ENCODE data around the gene OR52E2. TPM values are rescaled to one million over a fixed set of nuclear protein-coding genes. Genes with fewer than 3 reads are reported as not detected.
"Not testable (repeated sequence)": the region's sequence is repeated elsewhere in the genome, so short reads cannot be mapped to it uniquely, and the experiment has no call there.

OR52E2 gene
- total and polyA plus RNA-seq, 5 donors: not detected

GRCh38 chr11:5065027-5065426, 5.6 kb upstream of the OR52E2 start:
- WGBS: 9% methylated on average over 1 of the region's 1 CpG
- no peak for DNase-seq
- no peak overlapping the region for H3K4me3 ChIP-seq (ENCODE audit: low read length)
- H3K27ac ChIP-seq (ENCODE audit: low read length): no peak overlapping the region
- no peaks in the 10 kb centered on the region for H3K27me3 ChIP-seq (ENCODE audit: control insufficient read depth, insufficient read depth)
- H3K4me1 ChIP-seq (ENCODE audit: control insufficient read depth, insufficient read depth, low read length): no peaks in the 10 kb centered on the region
- ATAC-seq: no peak
- no peaks in the 10 kb centered on the region for H3K9me3 ChIP-seq (ENCODE audit: control insufficient read depth, low read length)
- intact Hi-C loops (cut with DNase I): no loop called here

- H3K9me3 ChIP-seq (ENCODE audit: control insufficient read depth, low read length); H3K27me3 ChIP-seq (ENCODE audit: control insufficient read depth, insufficient read depth); intact Hi-C loops (cut with DNase I); H3K4me3 ChIP-seq (ENCODE audit: low read length); ATAC-seq; H3K27ac ChIP-seq (ENCODE audit: low read length); H3K4me1 ChIP-seq (ENCODE audit: control insufficient read depth, insufficient read depth, low read length); DNase-seq: not testable (repeated sequence)
- WGBS: 66% methylated on average over 5 of the region's 5 CpGs
These were observed 748 bp downstream of the OR52E2 start for GRCh38 chr11:5058679-5059078.

- 75% methylated on average over 15 of the region's 15 CpGs for WGBS
- H3K27ac ChIP-seq (ENCODE audit: low read length): no peak overlapping the region
- ATAC-seq: no peak
- H3K4me1 ChIP-seq (ENCODE audit: control insufficient read depth, insufficient read depth, low read length): no peaks in the 10 kb centered on the region
- intact Hi-C loops (cut with DNase I): no loop called here
- H3K4me3 ChIP-seq (ENCODE audit: low read length): no peak overlapping the region
- H3K9me3 ChIP-seq (ENCODE audit: control insufficient read depth, low read length): no peaks in the 10 kb centered on the region
- no peak for DNase-seq
- H3K27me3 ChIP-seq (ENCODE audit: control insufficient read depth, insufficient read depth): no peaks in the 10 kb centered on the region
These were observed 12.6 kb downstream of the OR52E2 start for GRCh38 chr11:5046754-5047330.

- Histone ChIP-seq H3K4me3 (ENCODE audit: low read length) (no peak within 1 kb of the TSS), H3K4me1 (ENCODE audit: control insufficient read depth, insufficient read depth, low read length) (no peaks in the 10 kb centered on the region), H3K27me3 (ENCODE audit: control insufficient read depth, insufficient read depth) (no peaks in the 10 kb centered on the region), H3K27ac (ENCODE audit: low read length) (no peak within 1 kb of the TSS), H3K9me3 (ENCODE audit: control insufficient read depth, low read length) (no peaks in the 10 kb centered on the region)
- DNase-seq (no peak), ATAC-seq (no peak)
- intact Hi-C loops (cut with DNase I): no loop called here
- 76% methylated on average over 1 of the region's 1 CpG for WGBS
These were observed 13.2 kb downstream of the OR52E2 start, which contains the start of gene OR52J3 for GRCh38 chr11:5046226-5046625. OR52J3 (plus strand) TSS chr11:5046526; CDS start chr11:5046526, 0 bp downstream.

- 51% methylated on average over 2 of the region's 2 CpGs for WGBS
- intact Hi-C loops (cut with DNase I): no loop called here
- ATAC-seq (no peak), DNase-seq (no peak)
- Histone ChIP-seq H3K27me3 (ENCODE audit: control insufficient read depth, insufficient read depth) (no peaks in the 10 kb centered on the region), H3K27ac (ENCODE audit: low read length) (no peak overlapping the region), H3K9me3 (ENCODE audit: control insufficient read depth, low read length) (no peaks in the 10 kb centered on the region), H3K4me3 (ENCODE audit: low read length) (no peak overlapping the region), H3K4me1 (ENCODE audit: control insufficient read depth, insufficient read depth, low read length) (no peaks in the 10 kb centered on the region)
These were observed 16.0 kb downstream of the OR52E2 start for GRCh38 chr11:5043380-5043779.

GRCh38 chr11:5042091-5042490, 17.3 kb downstream of the OR52E2 start:
- H3K4me1 ChIP-seq (ENCODE audit: control insufficient read depth, insufficient read depth, low read length): no peaks in the 10 kb centered on the region
- H3K27ac ChIP-seq (ENCODE audit: low read length): no peak overlapping the region
- WGBS: 86% methylated on average over 3 of the region's 3 CpGs
- no peak for ATAC-seq
- no peaks in the 10 kb centered on the region for H3K27me3 ChIP-seq (ENCODE audit: control insufficient read depth, insufficient read depth)
- no peak overlapping the region for H3K4me3 ChIP-seq (ENCODE audit: low read length)
- intact Hi-C loops (cut with DNase I): no loop called here
- no peaks in the 10 kb centered on the region for H3K9me3 ChIP-seq (ENCODE audit: control insufficient read depth, low read length)
- no peak for DNase-seq

GRCh38 chr11:5040876-5041275, 18.6 kb downstream of the OR52E2 start:
- WGBS: 49% methylated on average over 4 of the region's 4 CpGs
- no peaks in the 10 kb centered on the region for H3K9me3 ChIP-seq (ENCODE audit: control insufficient read depth, low read length)

GRCh38 chr11:5038341-5038740, 21.1 kb downstream of the OR52E2 start:
- Histone ChIP-seq H3K9me3 (ENCODE audit: control insufficient read depth, low read length) (no peaks in the 10 kb centered on the region), H3K27ac (ENCODE audit: low read length) (no peak overlapping the region), H3K27me3 (ENCODE audit: control insufficient read depth, insufficient read depth) (no peaks in the 10 kb centered on the region), H3K4me3 (ENCODE audit: low read length) (no peak overlapping the region), H3K4me1 (ENCODE audit: control insufficient read depth, insufficient read depth, low read length) (no peaks in the 10 kb centered on the region)
- ATAC-seq: no peak
- WGBS: 68% methylated on average over 1 of the region's 1 CpG
- DNase-seq: no peak
- intact Hi-C loops (cut with DNase I): no loop called here

More at GRCh38 chr11:5040876-5041275, 18.6 kb downstream of the OR52E2 start:
- Histone ChIP-seq H3K27ac (ENCODE audit: low read length) (no peak overlapping the region), H3K27me3 (ENCODE audit: control insufficient read depth, insufficient read depth) (no peaks in the 10 kb centered on the region), H3K4me3 (ENCODE audit: low read length) (no peak overlapping the region), H3K4me1 (ENCODE audit: control insufficient read depth, insufficient read depth, low read length) (no peaks in the 10 kb centered on the region)
- DNase-seq: no peak
- intact Hi-C loops (cut with DNase I): no loop called here
- ATAC-seq: no peak

- intact Hi-C loops (cut with DNase I): no loop called here
- Histone ChIP-seq H3K4me1 (ENCODE audit: control insufficient read depth, insufficient read depth, low read length) (no peaks in the 10 kb centered on the region), H3K27me3 (ENCODE audit: control insufficient read depth, insufficient read depth) (no peaks in the 10 kb centered on the region), H3K9me3 (ENCODE audit: control insufficient read depth, low read length) (no peaks in the 10 kb centered on the region), H3K4me3 (ENCODE audit: low read length) (no peak overlapping the region), H3K27ac (ENCODE audit: low read length) (no peak overlapping the region)
- DNase-seq: no peak
- no peak for ATAC-seq
- 36% methylated on average over 2 of the region's 2 CpGs for WGBS
These were observed 21.5 kb downstream of the OR52E2 start for GRCh38 chr11:5037926-5038325.

- no peaks in the 10 kb centered on the region for H3K27me3 ChIP-seq (ENCODE audit: control insufficient read depth, insufficient read depth)
- no peaks in the 10 kb centered on the region for H3K4me1 ChIP-seq (ENCODE audit: control insufficient read depth, insufficient read depth, low read length)
- H3K4me3 ChIP-seq (ENCODE audit: low read length): no peak overlapping the region
- no peaks in the 10 kb centered on the region for H3K9me3 ChIP-seq (ENCODE audit: control insufficient read depth, low read length)
- ATAC-seq (no peak), DNase-seq (no peak)
- WGBS: 76% methylated on average over 2 of the region's 2 CpGs
- intact Hi-C loops (cut with DNase I): no loop called here
- no peak overlapping the region for H3K27ac ChIP-seq (ENCODE audit: low read length)
These were observed 22.8 kb downstream of the OR52E2 start for GRCh38 chr11:5036669-5037068.

GRCh38 chr11:5021996-5022395, 37.4 kb downstream of the OR52E2 start:
- WGBS: 79% methylated on average over 2 of the region's 2 CpGs
- no peak overlapping the region for H3K27ac ChIP-seq (ENCODE audit: low read length)

GRCh38 chr11:5013012-5013411, 46.4 kb downstream of the OR52E2 start:
- Histone ChIP-seq H3K4me3 (ENCODE audit: low read length) (no peak overlapping the region), H3K27me3 (ENCODE audit: control insufficient read depth, insufficient read depth) (no peaks in the 10 kb centered on the region), H3K9me3 (ENCODE audit: control insufficient read depth, low read length) (no peaks in the 10 kb centered on the region), H3K4me1 (ENCODE audit: control insufficient read depth, insufficient read depth, low read length) (no peaks in the 10 kb centered on the region), H3K27ac (ENCODE audit: low read length) (no peak overlapping the region)
- WGBS: 67% methylated on average over 1 of the region's 1 CpG
- DNase-seq: no peak
- ATAC-seq: no peak
- intact Hi-C loops (cut with DNase I): no loop called here

More at GRCh38 chr11:5021996-5022395, 37.4 kb downstream of the OR52E2 start:
- no peak for DNase-seq
- H3K4me1 ChIP-seq (ENCODE audit: control insufficient read depth, insufficient read depth, low read length): no peaks in the 10 kb centered on the region
- no peak overlapping the region for H3K4me3 ChIP-seq (ENCODE audit: low read length)
- no peaks in the 10 kb centered on the region for H3K9me3 ChIP-seq (ENCODE audit: control insufficient read depth, low read length)
- intact Hi-C loops (cut with DNase I): no loop called here
- ATAC-seq: no peak
- H3K27me3 ChIP-seq (ENCODE audit: control insufficient read depth, insufficient read depth): no peaks in the 10 kb centered on the region

All from right cardiac atrium (tissue), 5 donors.